Mesenchymal stem cell (in vitro differentiated cells and primary cell): ENCODE results near the gene SMIM8.

Experiments
- DNase-seq: peaks from one replicate; pipeline ENCODE4 v3.0.0-alpha.2; 2013
- H2AFZ ChIP-seq: one replicate; pipeline ENCODE4 v1.6.1; 2013; ENCODE audit warnings: low read depth, mild to moderate bottlenecking, control low read depth, inconsistent platforms, low read length, moderate library complexity
- H2AK5ac ChIP-seq: 2 replicates; pipeline ENCODE4 v1.6.1; 2013; ENCODE audit warnings: low read length, moderate library complexity, mild to moderate bottlenecking, inconsistent platforms; ENCODE audit not compliant: severe bottlenecking
- H2BK120ac ChIP-seq: one replicate; pipeline ENCODE4 v1.6.1; 2013; ENCODE audit warnings: low read depth, mild to moderate bottlenecking, inconsistent platforms, low read length, moderate library complexity
- H2BK12ac ChIP-seq, 2 experiments: one replicate each; pipeline ENCODE4 v1.6.1; 2013; ENCODE audit warnings: inconsistent platforms in 2 of 2, low read length in 2 of 2, mild to moderate bottlenecking in 2 of 2, moderate library complexity in 2 of 2, control low read depth in 1 of 2
- H2BK15ac ChIP-seq: one replicate; pipeline ENCODE4 v1.6.1; 2013; ENCODE audit warnings: mild to moderate bottlenecking, low read depth, inconsistent platforms; ENCODE audit not compliant: poor library complexity, severe bottlenecking
- H2BK5ac ChIP-seq: 2 replicates; pipeline ENCODE4 v1.6.1; 2013; ENCODE audit warnings: low read depth, mild to moderate bottlenecking, low read length, control low read depth, inconsistent platforms; ENCODE audit not compliant: poor library complexity, severe bottlenecking
- H3K14ac ChIP-seq, 2 experiments: one replicate each; pipeline ENCODE4 v1.6.1; 2013; ENCODE audit warnings: inconsistent platforms in 2 of 2, low read length in 2 of 2, control low read depth in 1 of 2, mild to moderate bottlenecking in 1 of 2, moderate library complexity in 1 of 2
- H3K18ac ChIP-seq, 2 experiments: one replicate each; pipeline ENCODE4 v1.6.1; 2013; ENCODE audit warnings: inconsistent platforms in 2 of 2, low read length in 2 of 2, control low read depth in 1 of 2, low read depth in 1 of 2, mild to moderate bottlenecking in 1 of 2
- H3K23ac ChIP-seq, 2 experiments: one replicate each; pipeline ENCODE4 v1.6.1; 2013; ENCODE audit warnings: inconsistent platforms in 2 of 2, low read length in 2 of 2, mild to moderate bottlenecking in 2 of 2, moderate library complexity in 2 of 2, control low read depth in 1 of 2
- H3K27ac ChIP-seq: 2 replicates; pipeline ENCODE4 v1.5.1; 2013; ENCODE audit warnings: mild to moderate bottlenecking, moderate library complexity, low read length, control low read depth, inconsistent platforms; ENCODE audit not compliant: poor library complexity, severe bottlenecking
- H3K27me3 ChIP-seq, 2 experiments: 2 replicates each; pipeline versions ENCODE4 v1.6.1 to v1.7.0; 2013; ENCODE audit warnings: low read length in 2 of 2, mild to moderate bottlenecking in 2 of 2, moderate library complexity in 2 of 2, control low read depth in 1 of 2, inconsistent platforms in 1 of 2; ENCODE audit not compliant: control insufficient read depth in 1 of 2, insufficient read depth in 1 of 2
- H3K36me3 ChIP-seq, 2 experiments: 2 replicates each; pipeline versions ENCODE4 v1.6.1 to v1.7.0; 2013; ENCODE audit warnings: low read length in 2 of 2, control low read depth in 1 of 2, inconsistent platforms in 1 of 2, low read depth in 1 of 2, mild to moderate bottlenecking in 1 of 2; ENCODE audit not compliant: insufficient read depth in 2 of 2, control insufficient read depth in 1 of 2
- H3K4ac ChIP-seq, 2 experiments: one replicate each; pipeline ENCODE4 v1.6.1; 2013; ENCODE audit warnings: inconsistent platforms in 2 of 2, low read length in 2 of 2, mild to moderate bottlenecking in 2 of 2, moderate library complexity in 2 of 2, control low read depth in 1 of 2, low read depth in 1 of 2
- H3K4me1 ChIP-seq: 2 replicates; pipeline ENCODE4 v1.6.1; 2013; ENCODE audit warnings: low read depth, low read length, control low read depth; ENCODE audit not compliant: control insufficient read depth, insufficient read depth
- H3K4me2 ChIP-seq: 2 replicates; pipeline ENCODE4 v1.6.1; 2013; ENCODE audit warnings: low read length, mild to moderate bottlenecking, inconsistent platforms; ENCODE audit not compliant: poor library complexity, severe bottlenecking
- H3K4me3 ChIP-seq, 2 experiments: 2 replicates each; pipeline versions ENCODE4 v1.5.1 to v1.7.0; 2013; ENCODE audit warnings: low read length in 2 of 2, mild to moderate bottlenecking in 2 of 2, control low read depth in 1 of 2, low read depth in 1 of 2; ENCODE audit not compliant: insufficient read depth in 1 of 2
- H3K79me1 ChIP-seq: replicated peaks from 2 replicates; pipeline ENCODE4 v1.6.1; 2013; ENCODE audit warnings: mild to moderate bottlenecking, control low read depth, low read length, inconsistent platforms; ENCODE audit not compliant: poor library complexity, severe bottlenecking
- H3K9ac ChIP-seq: 2 replicates; pipeline ENCODE4 v1.7.0; 2013; ENCODE audit warnings: mild to moderate bottlenecking, low read length, moderate library complexity
- H3K9me3 ChIP-seq: 2 replicates; pipeline ENCODE4 v1.7.0; 2013; ENCODE audit warnings: mild to moderate bottlenecking, low read length; ENCODE audit not compliant: control insufficient read depth
- H4K8ac ChIP-seq: one replicate; pipeline ENCODE4 v1.6.1; 2013; ENCODE audit warnings: inconsistent platforms, mild to moderate bottlenecking, low read length, moderate library complexity
- H4K91ac ChIP-seq: one replicate; pipeline ENCODE4 v1.6.1; 2013; ENCODE audit warnings: mild to moderate bottlenecking, low read length, inconsistent platforms
- WGBS: methylation state at CpG from one replicate; pipeline ENCODE4 v1.1.7; 2013; ENCODE audit warnings: mixed read lengths; 5-methylcytosine and 5-hydroxymethylcytosine counted together

Gene SMIM8

GRCh38 chr6:87366072-87366827 is 43.9 kb downstream of the SMIM8 start:
- Histone ChIP-seq H3K4ac (no peak overlapping the region), H3K18ac (no peak overlapping the region), H3K14ac (no peak overlapping the region), H3K27me3 (no peaks in the 10 kb centered on the region), H2BK120ac (no peak overlapping the region), H4K8ac (no peak overlapping the region), H3K4me2 (no peak overlapping the region), H3K4me1 (no peaks in the 10 kb centered on the region), H3K9ac (no peak overlapping the region), H3K36me3 (no peaks in the 10 kb centered on the region), H3K27ac (no peak overlapping the region), H4K91ac (no peak overlapping the region), H3K79me1 (no peaks in the 10 kb centered on the region), H2BK5ac (no peak overlapping the region), H2BK12ac (no peak overlapping the region), H3K4me3 (no peak overlapping the region), H2AFZ (no peak overlapping the region), H3K9me3 (peaks cover 10% of the 10 kb centered on the region), H2BK15ac (no peak overlapping the region), H2AK5ac (no peak overlapping the region), H3K23ac (no peak overlapping the region)
- peak; percentile 9 for DNase-seq
- WGBS: 72% methylated on average over 4 of the region's 4 CpGs

GRCh38 chr6:87366899-87367298 is 44.5 kb downstream of the SMIM8 start:
- Histone ChIP-seq H3K18ac (no peak overlapping the region), H3K23ac (no peak overlapping the region), H2AFZ (no peak overlapping the region), H3K79me1 (no peaks in the 10 kb centered on the region), H3K14ac (no peak overlapping the region), H3K36me3 (no peaks in the 10 kb centered on the region), H3K4me3 (no peak overlapping the region), H4K91ac (no peak overlapping the region), H3K9me3 (peaks cover 10% of the 10 kb centered on the region), H2BK15ac (no peak overlapping the region), H3K4ac (no peak overlapping the region), H3K4me1 (no peaks in the 10 kb centered on the region), H3K4me2 (no peak overlapping the region), H3K27ac (no peak overlapping the region), H4K8ac (no peak overlapping the region), H2BK12ac (no peak overlapping the region), H3K27me3 (no peaks in the 10 kb centered on the region), H3K9ac (no peak overlapping the region), H2BK5ac (no peak overlapping the region), H2BK120ac (no peak overlapping the region), H2AK5ac (no peak overlapping the region)
- 89% methylated on average over 1 of the region's 3 CpGs for WGBS
- DNase-seq: no peak

- H4K8ac ChIP-seq: no peak overlapping the region
- no peak overlapping the region for H3K4me3 ChIP-seq
- no peak overlapping the region for H2BK12ac ChIP-seq
- WGBS: 100% methylated on average over 1 of the region's 2 CpGs
- H2BK15ac ChIP-seq: no peak overlapping the region
- no peak overlapping the region for H3K4me2 ChIP-seq
- H3K23ac ChIP-seq: no peak overlapping the region
- H3K9me3 ChIP-seq: peaks cover 4% of the 10 kb centered on the region
- H3K79me1 ChIP-seq: no peaks in the 10 kb centered on the region
- H4K91ac ChIP-seq: no peak overlapping the region
- H3K14ac ChIP-seq: no peak overlapping the region
- H2AK5ac ChIP-seq: no peak overlapping the region
- no peak overlapping the region for H2BK120ac ChIP-seq
- DNase-seq: no peak
- no peaks in the 10 kb centered on the region for H3K4me1 ChIP-seq
- H3K36me3 ChIP-seq: no peaks in the 10 kb centered on the region
- no peak overlapping the region for H3K9ac ChIP-seq
- no peaks in the 10 kb centered on the region for H3K27me3 ChIP-seq
- no peak overlapping the region for H3K18ac ChIP-seq
- no peak overlapping the region for H3K27ac ChIP-seq
- no peak overlapping the region for H2BK5ac ChIP-seq
- no peak overlapping the region for H3K4ac ChIP-seq
- H2AFZ ChIP-seq: no peak overlapping the region
Observed at GRCh38 chr6:87373377-87373776, 51.0 kb downstream of the SMIM8 start.

GRCh38 chr6:87375315-87375714 is 52.9 kb downstream of the SMIM8 start:
- Histone ChIP-seq H3K23ac (no peak overlapping the region), H2BK120ac (no peak overlapping the region), H3K27ac (no peak overlapping the region), H3K4me3 (no peak overlapping the region), H3K14ac (no peak overlapping the region), H2BK15ac (no peak overlapping the region), H4K8ac (no peak overlapping the region), H3K9me3 (peaks cover 4% of the 10 kb centered on the region), H3K9ac (no peak overlapping the region), H3K79me1 (no peaks in the 10 kb centered on the region), H2AFZ (no peak overlapping the region), H3K4me1 (no peaks in the 10 kb centered on the region), H2AK5ac (no peak overlapping the region), H3K27me3 (no peaks in the 10 kb centered on the region), H3K18ac (no peak overlapping the region), H2BK12ac (no peak overlapping the region), H4K91ac (no peak overlapping the region), H2BK5ac (no peak overlapping the region), H3K4ac (no peak overlapping the region), H3K36me3 (no peaks in the 10 kb centered on the region), H3K4me2 (no peak overlapping the region)
- no peak for DNase-seq
- 100% methylated on average over 1 of the region's 2 CpGs for WGBS
